ENCODE measurements around the gene FGGY.

Gene FGGY

GRCh38 chr1:59593798-59594790 is 297.2 kb downstream of the FGGY start:
- no peak for TF ChIP-seq CTCF (IDR thresholded peaks at IDR 0.05; ENCODE audit: insufficient read depth, low read length, poor library complexity, severe bottlenecking)
- no peak for TF ChIP-seq EZH2phosphoT487 (conservative IDR thresholded peaks at IDR 0.05; ENCODE audit: low read length)
- H3K27me3 ChIP-seq (ENCODE audit: low read length) = no peaks in the 10 kb centered on the region
- no peaks in the 10 kb centered on the region for H3K9me3 ChIP-seq (ENCODE audit: insufficient read depth, low read length)
- H3K4me2 ChIP-seq (ENCODE audit: low read depth, low read length, poor library complexity, severe bottlenecking) = no peak overlapping the region
- H3K4me3 ChIP-seq (ENCODE audit: insufficient read depth, low read length, poor library complexity, severe bottlenecking) = no peak overlapping the region
- H3K36me3 ChIP-seq (ENCODE audit: low read length) = no peaks in the 10 kb centered on the region
- no peaks in the 10 kb centered on the region for H3K79me2 ChIP-seq (ENCODE audit: insufficient read depth, low read length)
- H2AFZ ChIP-seq (ENCODE audit: low read depth, low read length, severe bottlenecking) = no peak overlapping the region
- H3K9ac ChIP-seq (ENCODE audit: low read length) = no peak overlapping the region
- no peaks in the 10 kb centered on the region for H4K20me1 ChIP-seq (ENCODE audit: low read depth, low read length)
- H3K27ac ChIP-seq (ENCODE audit: low read depth, low read length) = no peak overlapping the region
- H3F3A ChIP-seq (ENCODE audit: insufficient read depth) = no peaks in the 10 kb centered on the region
- H3K9me2 ChIP-seq (replicated peaks; ENCODE audit: insufficient read depth, low read length) = no peaks in the 10 kb centered on the region

GRCh38 chr1:59595774-59596173 is 298.9 kb downstream of the FGGY start:
- Histone ChIP-seq H3K9me3 (ENCODE audit: insufficient read depth, low read length) (no peaks in the 10 kb centered on the region), H3F3A (ENCODE audit: insufficient read depth) (no peaks in the 10 kb centered on the region), H2AFZ (ENCODE audit: low read depth, low read length, severe bottlenecking) (no peak overlapping the region), H3K27ac (ENCODE audit: low read depth, low read length) (no peak overlapping the region), H3K27me3 (ENCODE audit: low read length) (no peaks in the 10 kb centered on the region), H3K9me2 (replicated peaks; ENCODE audit: insufficient read depth, low read length) (no peaks in the 10 kb centered on the region), H3K79me2 (ENCODE audit: insufficient read depth, low read length) (no peaks in the 10 kb centered on the region), H3K4me3 (ENCODE audit: insufficient read depth, low read length, poor library complexity, severe bottlenecking) (no peak overlapping the region), H4K20me1 (ENCODE audit: low read depth, low read length) (no peaks in the 10 kb centered on the region), H3K9ac (ENCODE audit: low read length) (no peak overlapping the region), H3K4me2 (ENCODE audit: low read depth, low read length, poor library complexity, severe bottlenecking) (no peak overlapping the region), H3K36me3 (ENCODE audit: low read length) (no peaks in the 10 kb centered on the region)
- TF ChIP-seq CTCF (IDR thresholded peaks at IDR 0.05; ENCODE audit: insufficient read depth, low read length, poor library complexity, severe bottlenecking) = no peak
- TF ChIP-seq EZH2phosphoT487 (conservative IDR thresholded peaks at IDR 0.05; ENCODE audit: low read length) = no peak

GRCh38 chr1:59596432-59596831 is 299.5 kb downstream of the FGGY start:
- H3K79me2 ChIP-seq (ENCODE audit: insufficient read depth, low read length) = no peaks in the 10 kb centered on the region
- H3K4me2 ChIP-seq (ENCODE audit: low read depth, low read length, poor library complexity, severe bottlenecking) = no peak overlapping the region
- no peak overlapping the region for H2AFZ ChIP-seq (ENCODE audit: low read depth, low read length, severe bottlenecking)
- TF ChIP-seq EZH2phosphoT487 (conservative IDR thresholded peaks at IDR 0.05; ENCODE audit: low read length) (no peak), CTCF (IDR thresholded peaks at IDR 0.05; ENCODE audit: insufficient read depth, low read length, poor library complexity, severe bottlenecking) (no peak)
- no peaks in the 10 kb centered on the region for H3K36me3 ChIP-seq (ENCODE audit: low read length)
- no peaks in the 10 kb centered on the region for H3F3A ChIP-seq (ENCODE audit: insufficient read depth)
- H3K9ac ChIP-seq (ENCODE audit: low read length) = no peak overlapping the region
- no peaks in the 10 kb centered on the region for H4K20me1 ChIP-seq (ENCODE audit: low read depth, low read length)
- no peaks in the 10 kb centered on the region for H3K9me3 ChIP-seq (ENCODE audit: insufficient read depth, low read length)
- no peak overlapping the region for H3K27ac ChIP-seq (ENCODE audit: low read depth, low read length)
- H3K9me2 ChIP-seq (replicated peaks; ENCODE audit: insufficient read depth, low read length) = no peaks in the 10 kb centered on the region
- H3K4me3 ChIP-seq (ENCODE audit: insufficient read depth, low read length, poor library complexity, severe bottlenecking) = no peak overlapping the region
- H3K27me3 ChIP-seq (ENCODE audit: low read length) = no peaks in the 10 kb centered on the region
